ENCODE measurements around the gene KCNJ6. TPM values are rescaled to one million over a fixed set of nuclear protein-coding genes. Genes with fewer than 3 reads are reported as not detected.

The KCNJ6 gene
- total and polyA plus RNA-seq, 10 of the 15 experiments (the other 5 are each of a cell fraction or from before 2014, with no cell fraction given): 0.03 to 0.07 (median 0.04) TPM; not detected in 7

DNA sequence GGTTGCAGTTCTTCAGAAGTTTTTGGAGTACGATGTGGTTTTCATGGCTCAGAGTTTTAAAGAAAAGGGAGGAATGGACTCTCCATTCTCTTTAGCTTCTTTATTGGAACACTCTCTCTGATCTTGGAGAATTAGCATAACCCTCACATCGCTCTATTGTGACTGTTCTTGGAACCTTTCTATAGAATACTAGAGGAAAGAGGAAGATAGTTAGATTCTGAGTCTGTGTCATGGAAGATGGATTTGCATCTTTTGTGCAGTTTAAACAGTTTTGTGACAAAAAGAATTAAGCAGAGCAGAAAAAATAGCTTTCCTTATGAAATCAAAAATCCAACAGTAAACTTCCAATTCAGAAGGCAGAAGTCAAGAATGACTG lies 61.0 kb downstream of the KCNJ6 start:
- FAIRE-seq: no peak

More for the DNA sequence above, 61.0 kb downstream of the KCNJ6 start:
- Histone ChIP-seq H3K4me1 (ENCODE audit: control insufficient read depth, insufficient read depth, low read length) (no peaks in the 10 kb centered on the region), H3K36me3 (ENCODE audit: control insufficient read depth in 2 of 2, insufficient read depth in 2 of 2, low read length in 1 of 2) (no peaks in the 10 kb centered on the region), H3K4me3 (no peak overlapping the region), H3K27ac (ENCODE audit: control insufficient read depth, insufficient read depth) (no peak overlapping the region), H3K9ac (ENCODE audit: control insufficient read depth, insufficient read depth, low read length) (no peak overlapping the region), H3K4me2 (ENCODE audit: control insufficient read depth, insufficient read depth) (no peak overlapping the region), H3K27me3 (replicated peaks in 1 of 2; ENCODE audit: control insufficient read depth in 2 of 2, insufficient read depth in 2 of 2, low read length in 1 of 2) (no peaks in the 10 kb centered on the region), H2AFZ (ENCODE audit: control insufficient read depth, low read depth, low read length) (no peak overlapping the region), H3K9me3 (replicated peaks; ENCODE audit: control insufficient read depth, insufficient read depth, low read length) (no peaks in the 10 kb centered on the region), H3K79me2 (ENCODE audit: control insufficient read depth, insufficient read depth, low read length) (no peaks in the 10 kb centered on the region), H4K20me1 (ENCODE audit: control insufficient read depth, insufficient read depth) (no peaks in the 10 kb centered on the region)
- DNase-seq (ENCODE audit: low read depth, low spot score) (no peak), ATAC-seq (no peak)
- ChIA-PET POLR2A (no interaction called here), RAD21 (ENCODE audit: unreplicated experiment) (no interaction called here), SMC1A (ENCODE audit: uncharacterized antibody, unreplicated experiment) (no interaction called here), CTCF (no interaction called here)
- BruUV-seq (replicated peaks): no TSS peak
- WGBS (ENCODE audit: insufficient coverage, insufficient replicate concordance, low lambda C conversion rate, missing lambda C conversion rate): 8% methylated on average over 2 of the region's 2 CpGs
- in situ Hi-C loops (cut with MboI): no loop called here
- intact Hi-C loops (cut with micrococcal nuclease; ENCODE audit: unreplicated experiment): no loop called here
- TF ChIP-seq IKZF2 (IDR thresholded peaks at IDR 0.05) (no peak), YBX1 (IDR thresholded peaks at IDR 0.05) (no peak), RBBP5 (conservative IDR thresholded peaks at IDR 0.05) (no peak), POLR2A (IDR thresholded peaks at IDR 0.05; ENCODE audit: low read depth, low read length) (no peak)
- TF ChIP-seq, protein P1, sequence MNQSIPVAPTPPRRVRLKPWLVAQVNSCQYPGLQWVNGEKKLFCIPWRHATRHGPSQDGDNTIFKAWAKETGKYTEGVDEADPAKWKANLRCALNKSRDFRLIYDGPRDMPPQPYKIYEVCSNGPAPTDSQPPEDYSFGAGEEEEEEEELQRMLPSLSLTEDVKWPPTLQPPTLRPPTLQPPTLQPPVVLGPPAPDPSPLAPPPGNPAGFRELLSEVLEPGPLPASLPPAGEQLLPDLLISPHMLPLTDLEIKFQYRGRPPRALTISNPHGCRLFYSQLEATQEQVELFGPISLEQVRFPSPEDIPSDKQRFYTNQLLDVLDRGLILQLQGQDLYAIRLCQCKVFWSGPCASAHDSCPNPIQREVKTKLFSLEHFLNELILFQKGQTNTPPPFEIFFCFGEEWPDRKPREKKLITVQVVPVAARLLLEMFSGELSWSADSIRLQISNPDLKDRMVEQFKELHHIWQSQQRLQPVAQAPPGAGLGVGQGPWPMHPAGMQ (IDR thresholded peaks at IDR 0.05; ENCODE audit: borderline replicate concordance): no peak
- TF ChIP-seq, protein P2, sequence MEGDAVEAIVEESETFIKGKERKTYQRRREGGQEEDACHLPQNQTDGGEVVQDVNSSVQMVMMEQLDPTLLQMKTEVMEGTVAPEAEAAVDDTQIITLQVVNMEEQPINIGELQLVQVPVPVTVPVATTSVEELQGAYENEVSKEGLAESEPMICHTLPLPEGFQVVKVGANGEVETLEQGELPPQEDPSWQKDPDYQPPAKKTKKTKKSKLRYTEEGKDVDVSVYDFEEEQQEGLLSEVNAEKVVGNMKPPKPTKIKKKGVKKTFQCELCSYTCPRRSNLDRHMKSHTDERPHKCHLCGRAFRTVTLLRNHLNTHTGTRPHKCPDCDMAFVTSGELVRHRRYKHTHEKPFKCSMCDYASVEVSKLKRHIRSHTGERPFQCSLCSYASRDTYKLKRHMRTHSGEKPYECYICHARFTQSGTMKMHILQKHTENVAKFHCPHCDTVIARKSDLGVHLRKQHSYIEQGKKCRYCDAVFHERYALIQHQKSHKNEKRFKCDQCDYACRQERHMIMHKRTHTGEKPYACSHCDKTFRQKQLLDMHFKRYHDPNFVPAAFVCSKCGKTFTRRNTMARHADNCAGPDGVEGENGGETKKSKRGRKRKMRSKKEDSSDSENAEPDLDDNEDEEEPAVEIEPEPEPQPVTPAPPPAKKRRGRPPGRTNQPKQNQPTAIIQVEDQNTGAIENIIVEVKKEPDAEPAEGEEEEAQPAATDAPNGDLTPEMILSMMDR (IDR thresholded peaks at IDR 0.05 in 2 of 3, conservative IDR thresholded peaks at IDR 0.05 in 1 of 3; ENCODE audit: control insufficient read depth in 2 of 3, extremely low read depth in 1 of 3, insufficient read depth in 1 of 3, low read depth in 3 of 3, low read length in 3 of 3): no peak

Measured in GM12878 (cell line).